Hematopoietic multipotent progenitor cell treated with erythropoietin and hydrocortisone succinate and interleukin-3 and kit ligand, for 6 days (in vitro differentiated cells): ENCODE results near the gene PCDH9.
A peak's percentile ranks its signal among the peaks of the same experiment; 100 is the strongest.

Experiments used
- DNase-seq: peaks from one replicate; pipeline ENCODE4 v3.0.0-alpha.2; 2015

The PCDH9 gene

GRCh38 chr13:66958611-66959010, 271.5 kb downstream of the PCDH9 start:
- DNase-seq = no peak

GRCh38 chr13:66952507-66952906, 277.6 kb downstream of the PCDH9 start:
- DNase-seq = no peak

GRCh38 chr13:66951426-66951825, 278.7 kb downstream of the PCDH9 start:
- DNase-seq = no peak

- no peak for DNase-seq
Measured at GRCh38 chr13:66950666-66951065, 279.5 kb downstream of the PCDH9 start.

- no peak for DNase-seq
Measured at GRCh38 chr13:66948910-66949309, 281.2 kb downstream of the PCDH9 start.

- no peak for DNase-seq
Measured at GRCh38 chr13:66943530-66943929, 286.6 kb downstream of the PCDH9 start.

GRCh38 chr13:66940113-66940512, 290.0 kb downstream of the PCDH9 start:
- DNase-seq = no peak

- no peak for DNase-seq
Measured at GRCh38 chr13:66937423-66937822, 292.7 kb downstream of the PCDH9 start.

- peak; percentile 11 for DNase-seq
Measured at GRCh38 chr13:66933994-66934393, 296.1 kb downstream of the PCDH9 start.

GRCh38 chr13:66933527-66933926, 296.6 kb downstream of the PCDH9 start:
- no peak for DNase-seq

GRCh38 chr13:66927562-66927961, 302.6 kb downstream of the PCDH9 start:
- DNase-seq = no peak

GRCh38 chr13:66926851-66927524, 303.1 kb downstream of the PCDH9 start:
- no peak for DNase-seq

- no peak for DNase-seq
Measured at GRCh38 chr13:66926200-66926850, 303.8 kb downstream of the PCDH9 start.

GRCh38 chr13:66922444-66922843, 307.7 kb downstream of the PCDH9 start:
- no peak for DNase-seq

- no peak for DNase-seq
Measured at GRCh38 chr13:66921437-66921836, 308.7 kb downstream of the PCDH9 start.

- DNase-seq = no peak
Measured at GRCh38 chr13:66915596-66916185, 314.4 kb downstream of the PCDH9 start.

- peak; percentile 1 for DNase-seq
Measured at GRCh38 chr13:66914155-66914554, 316.0 kb downstream of the PCDH9 start.

- no peak for DNase-seq
Measured at GRCh38 chr13:66911411-66911939, 318.7 kb downstream of the PCDH9 start.

GRCh38 chr13:66899955-66900354, 330.2 kb downstream of the PCDH9 start:
- DNase-seq = no peak

- DNase-seq = no peak
Measured at GRCh38 chr13:66896933-66897332, 333.2 kb downstream of the PCDH9 start.

- no peak for DNase-seq
Measured at GRCh38 chr13:66895780-66896179, 334.4 kb downstream of the PCDH9 start.

- DNase-seq = no peak
Measured at GRCh38 chr13:66895320-66895719, 334.8 kb downstream of the PCDH9 start.

GRCh38 chr13:66888698-66889097, 341.4 kb downstream of the PCDH9 start:
- no peak for DNase-seq

- DNase-seq = no peak
Measured at GRCh38 chr13:66887088-66887487, 343.0 kb downstream of the PCDH9 start.
